IMR-90 (cell line): ENCODE results near the gene SWI5. TPM values are rescaled to one million over a fixed set of nuclear protein-coding genes. Genes with fewer than 3 reads are reported as not detected.

Experiments
- ATAC-seq: fragments of 200-7000 bp; cut with Tn5 transposase; 2 replicates; pipeline ENCODE4 v1.9.1; 2020; ENCODE audit warnings: low read depth, mild to moderate bottlenecking, moderate library complexity
- BruUV-seq: library from RNA; stranded (reverse); fragments of 400-500 nt; replicated peaks from 2 replicates; lab custom pipeline; 2021; lab: Mats Ljungman, UMichigan
- CTCF ChIA-PET: fragments of 300-600 bp; formaldehyde crosslinking; extraction: SDS; loops from one replicate; lab custom pipeline; 2021; ENCODE audit warnings: antibody characterized with exemption; lab: Yijun Ruan, JAX
- POLR2A ChIA-PET: fragments of 300-600 bp; sonication (Branson Sonifier 250); formaldehyde crosslinking; loops from one replicate; lab custom pipeline; 2022; ENCODE audit warnings: antibody characterized with exemption; ENCODE audit not compliant: unreplicated experiment; lab: Charles Lee
- DNase-seq: peaks from one replicate; pipeline ENCODE4 v3.0.0; 2013
- H2AFZ ChIP-seq: replicated peaks from 2 replicates; pipeline ENCODE3; 2013; ENCODE audit warnings: low read length, mild to moderate bottlenecking; ENCODE audit not compliant: poor library complexity
- H2AK5ac ChIP-seq: 2 replicates; pipeline ENCODE4 v1.6.1; 2013; ENCODE audit warnings: low read depth, low read length, inconsistent platforms
- H2AK9ac ChIP-seq: replicated peaks from 2 replicates; pipeline ENCODE3; 2013; ENCODE audit warnings: mild to moderate bottlenecking, low read depth, low read length, moderate library complexity; ENCODE audit not compliant: poor library complexity
- H2BK120ac ChIP-seq: 2 replicates; pipeline ENCODE4 v1.6.1; 2013; ENCODE audit warnings: low read depth, low read length, inconsistent platforms
- H2BK15ac ChIP-seq: 3 replicates; pipeline ENCODE4 v1.6.1; 2013; ENCODE audit warnings: low read depth, low read length, inconsistent platforms
- H2BK20ac ChIP-seq: 2 replicates; pipeline ENCODE4 v1.6.1; 2013; ENCODE audit warnings: low read depth, mild to moderate bottlenecking, inconsistent platforms, low read length, moderate library complexity
- H2BK5ac ChIP-seq: 2 replicates; pipeline ENCODE4 v1.6.1; 2013; ENCODE audit warnings: mild to moderate bottlenecking, low read depth, low read length, inconsistent platforms; ENCODE audit not compliant: poor library complexity, severe bottlenecking
- H3K14ac ChIP-seq: replicated peaks from 2 replicates; pipeline ENCODE4 v1.6.1; 2013; ENCODE audit warnings: low read depth, low read length, inconsistent platforms
- H3K18ac ChIP-seq: 2 replicates; pipeline ENCODE4 v1.6.1; 2013; ENCODE audit warnings: low read depth, low read length, control low read depth
- H3K23ac ChIP-seq: 2 replicates; pipeline ENCODE4 v1.6.1; 2013; ENCODE audit warnings: low read depth, low read length, inconsistent platforms
- H3K27ac ChIP-seq: 2 replicates; pipeline ENCODE4 v1.5.1; 2013; ENCODE audit warnings: mild to moderate bottlenecking, control low read depth, low read length; ENCODE audit not compliant: insufficient read depth
- H3K27me3 ChIP-seq: 2 replicates; pipeline ENCODE4 v1.6.1; 2013; ENCODE audit warnings: low read length; ENCODE audit not compliant: control insufficient read depth, insufficient read depth
- H3K36me3 ChIP-seq: 2 replicates; pipeline ENCODE4 v1.6.1; 2013; ENCODE audit warnings: low read length, mixed read lengths; ENCODE audit not compliant: control insufficient read depth, insufficient read depth
- H3K4ac ChIP-seq: 2 replicates; pipeline ENCODE4 v1.6.1; 2013; ENCODE audit warnings: low read depth, low read length, inconsistent platforms
- H3K4me1 ChIP-seq: 2 replicates; pipeline ENCODE4 v1.6.1; 2013; ENCODE audit warnings: low read length, mixed read lengths; ENCODE audit not compliant: control insufficient read depth, insufficient read depth
- H3K4me2 ChIP-seq: 2 replicates; pipeline ENCODE4 v1.6.1; 2013; ENCODE audit warnings: low read depth, mild to moderate bottlenecking, control low read depth, low read length, moderate library complexity
- H3K4me3 ChIP-seq: 2 replicates; pipeline ENCODE4 v1.5.1; 2013; ENCODE audit warnings: low read depth, mild to moderate bottlenecking, control low read depth, low read length, moderate library complexity; ENCODE audit not compliant: insufficient read depth
- H3K56ac ChIP-seq: 2 replicates; pipeline ENCODE4 v1.6.1; 2013; ENCODE audit warnings: low read length, inconsistent platforms; ENCODE audit not compliant: insufficient read depth; ENCODE audit errors: extremely low read depth
- H3K79me1 ChIP-seq, 2 experiments: 2 replicates each; pipeline ENCODE4 v1.6.1; 2013; ENCODE audit warnings: low read length in 2 of 2, inconsistent platforms in 1 of 2, low read depth in 1 of 2
- H3K9ac ChIP-seq: 2 replicates; pipeline ENCODE4 v1.6.1; 2013; ENCODE audit warnings: low read depth, low read length, control low read depth
- H3K9me1 ChIP-seq: 2 replicates; pipeline ENCODE4 v1.6.1; 2013; ENCODE audit warnings: low read length, inconsistent platforms; ENCODE audit not compliant: insufficient read depth
- H3K9me3 ChIP-seq: 2 replicates; pipeline ENCODE4 v1.6.1; 2013; ENCODE audit warnings: low read length; ENCODE audit not compliant: control insufficient read depth, insufficient read depth
- H4K20me1 ChIP-seq: 2 replicates; pipeline ENCODE4 v1.6.1; 2013; ENCODE audit warnings: low read length, inconsistent platforms; ENCODE audit not compliant: insufficient read depth
- H4K5ac ChIP-seq: 2 replicates; pipeline ENCODE4 v1.6.1; 2013; ENCODE audit warnings: mild to moderate bottlenecking, low read depth, low read length, control low read depth
- H4K8ac ChIP-seq, 2 experiments: 2 replicates each; pipeline ENCODE4 v1.6.1; 2013; ENCODE audit warnings: low read depth in 2 of 2, low read length in 2 of 2, control low read depth in 1 of 2, inconsistent platforms in 1 of 2
- H4K91ac ChIP-seq: 2 replicates; pipeline ENCODE4 v1.6.1; 2013; ENCODE audit warnings: low read depth, low read length, inconsistent platforms; ENCODE audit not compliant: insufficient read depth
- CEBPB ChIP-seq: IDR thresholded peaks from 2 replicates; pipeline ENCODE4 v1.6.1; 2012; ENCODE audit warnings: low read depth, low read length, improper control_type of control experiment
- NFE2L2 ChIP-seq: fragments of 150-350 bp; IDR thresholded peaks from 2 replicates; pipeline ENCODE4 v1.6.1; 2016; ENCODE audit warnings: low read depth, mild to moderate bottlenecking, low read length
- SMC3 ChIP-seq: fragments of 150-350 bp; IDR thresholded peaks from 2 replicates; pipeline ENCODE4 v1.6.1; 2016; ENCODE audit warnings: low read depth, mild to moderate bottlenecking, antibody characterized with exemption, low read length, moderate library complexity
- WGBS, 2 experiments: methylation state at CpG; one replicate each; pipeline versions ENCODE4 v1.1.5 to v1.1.7; 2013; ENCODE audit warnings: missing lambda C conversion rate in 2 of 2; ENCODE audit not compliant: insufficient read length in 1 of 2; ENCODE audit errors: extremely low coverage in 2 of 2; 5-methylcytosine and 5-hydroxymethylcytosine counted together
- dilution Hi-C: fragments of 300-500 bp; cut with HindIII; formaldehyde crosslinking; loops from one replicate; pipeline ENCODE4 v1.14.3; 2018; ENCODE audit warnings: low sequenced_read_pairs; ENCODE audit not compliant: unreplicated experiment
- in situ Hi-C: fragments of 300-500 bp; cut with MboI; formaldehyde crosslinking; loops from 3 replicates; pipeline ENCODE4 v1.14.3; 2019; ENCODE audit warnings: low sequenced_read_pairs, inconsistent platforms, mixed read lengths
- intact Hi-C: fragments of 100-400 bp; cut with micrococcal nuclease; formaldehyde crosslinking; loops from 2 replicates; pipeline ENCODE4 v1.10.0; 2022
- polyA plus RNA-seq, 3 experiments: library from polyadenylated mRNA; depleted of rRNA; stranded (reverse); fragments of >200 nt; gene quantifications; 2 replicates each; pipeline ENCODE4 v1.2.3, GENCODE V29; 2012; ENCODE audit warnings: low replicate concordance in 1 of 3
- total RNA-seq: library from RNA; depleted of rRNA; stranded (reverse); fragments of >200 nt; gene quantifications from 2 replicates; pipeline ENCODE4 v1.2.3, GENCODE V29; 2012

SWI5 gene
- total and polyA plus RNA-seq, 2 of the 4 experiments (the other 2 are of a cell fraction): 38.9 to 93.5 TPM

GRCh38 chr9:128242828-128243214 is 33.3 kb upstream of the SWI5 start:
- no peak overlapping the region for H3K14ac ChIP-seq
- no peak overlapping the region for H3K4me3 ChIP-seq
- no peak overlapping the region for H2AK5ac ChIP-seq
- no peak overlapping the region for H4K8ac ChIP-seq
- H3K4me2 ChIP-seq: no peak overlapping the region; the same call in 1 of the 2 replicates
- no peak overlapping the region for H2BK120ac ChIP-seq
- no peak overlapping the region for H4K91ac ChIP-seq
- H2BK15ac ChIP-seq: no peak overlapping the region
- no TSS peak for BruUV-seq
- peaks cover 0 to 15% of the 10 kb centered on the region in 2 experiments; a peak in 2 of 4 replicates for H3K79me1 ChIP-seq
- no peak overlapping the region for H2BK5ac ChIP-seq
- H2AFZ ChIP-seq: peak overlapping the region; percentile 5
- H2AK9ac ChIP-seq: no peak overlapping the region
- DNase-seq (no peak), ATAC-seq (no peak)
- H3K18ac ChIP-seq: no peak overlapping the region; the same call in 1 of the 2 replicates
- H3K9ac ChIP-seq: no peak overlapping the region
- POLR2A ChIA-PET: no interaction called here
- no peaks in the 10 kb centered on the region for H4K20me1 ChIP-seq
- H3K4me1 ChIP-seq: peaks cover 26% of the 10 kb centered on the region
- CTCF ChIA-PET: no interaction called here
- dilution Hi-C loops (no loop called here), in situ Hi-C loops (no loop called here), intact Hi-C loops (no loop called here)
- H3K56ac ChIP-seq: no peak overlapping the region
- H4K5ac ChIP-seq: no peak overlapping the region
- no peak overlapping the region for H2BK20ac ChIP-seq
- WGBS, 2 experiments: no CpG with 5 or more reads among the region's 7 CpGs
- no peak overlapping the region for H3K27ac ChIP-seq
- no peaks in the 10 kb centered on the region for H3K9me3 ChIP-seq
- no peaks in the 10 kb centered on the region for H3K27me3 ChIP-seq
- H3K4ac ChIP-seq: no peak overlapping the region
- no peaks in the 10 kb centered on the region for H3K36me3 ChIP-seq
- no peak for TF ChIP-seq NFE2L2
- no peak for TF ChIP-seq SMC3
- no peak for TF ChIP-seq CEBPB
- H3K23ac ChIP-seq: no peak overlapping the region
- peaks cover 23% of the 10 kb centered on the region for H3K9me1 ChIP-seq
